Keratinocyte (primary cell): ENCODE measurements around the gene PHLPP2. TPM values are rescaled to one million over a fixed set of nuclear protein-coding genes. Genes with fewer than 3 reads are reported as not detected.

Experiments
- DNase-seq: peaks from one replicate; pipeline ENCODE4 v3.0.0-alpha.2; 2011; ENCODE audit warnings: low read depth, missing footprints, low spot score
- FAIRE-seq: peaks from 2 replicates; lab custom pipeline; 2011; peaks lifted over from hg19 to GRCh38; lab: Jason Lieb, UNC
- H2AFZ ChIP-seq: 2 replicates; pipeline ENCODE4 v1.6.0; 2012; ENCODE audit warnings: low read length, control low read depth, inconsistent platforms; ENCODE audit not compliant: control insufficient read depth
- H3K27ac ChIP-seq: 2 replicates; pipeline ENCODE4 v1.5.1; 2011; ENCODE audit warnings: low read length; ENCODE audit not compliant: control insufficient read depth, insufficient read depth
- H3K27me3 ChIP-seq: 3 replicates; pipeline ENCODE4 v1.6.0; 2011; ENCODE audit warnings: low read length; ENCODE audit not compliant: control insufficient read depth, insufficient read depth; ENCODE audit errors: extremely low read depth
- H3K36me3 ChIP-seq, 2 experiments: 2 replicates in 1 of 2; 3 replicates in 1 of 2; pipeline ENCODE4 v1.5.1; 2011; ENCODE audit warnings: low read length in 2 of 2, mild to moderate bottlenecking in 1 of 2; ENCODE audit not compliant: control insufficient read depth in 2 of 2, insufficient read depth in 2 of 2; ENCODE audit errors: extremely low read depth in 1 of 2
- H3K4me1 ChIP-seq: 3 replicates; pipeline ENCODE4 v1.5.1; 2011; ENCODE audit warnings: low read length; ENCODE audit not compliant: control insufficient read depth, insufficient read depth; ENCODE audit errors: extremely low read depth
- H3K4me2 ChIP-seq: 3 replicates; pipeline ENCODE4 v1.6.0; 2011; ENCODE audit warnings: low read depth, low read length; ENCODE audit not compliant: control insufficient read depth, insufficient read depth; ENCODE audit errors: extremely low read depth
- H3K4me3 ChIP-seq, 3 experiments: fragments of 200-600 bp in 1 of 3; sonication (generic) in 1 of 3; 2 replicates in 2 of 3; 3 replicates in 1 of 3; pipeline ENCODE4 v1.5.1; 2011 to 2016; ENCODE audit warnings: low read length in 3 of 3, mild to moderate bottlenecking in 3 of 3, control low read depth in 2 of 3, inconsistent platforms in 1 of 3, low read depth in 1 of 3, mixed read lengths in 1 of 3, mixed run types in 1 of 3, moderate library complexity in 1 of 3; ENCODE audit not compliant: control insufficient read depth in 2 of 3, insufficient read depth in 2 of 3; ENCODE audit errors: extremely low read depth in 1 of 3
- H3K79me2 ChIP-seq: 2 replicates; pipeline ENCODE4 v1.6.0; 2012; ENCODE audit warnings: low read length; ENCODE audit not compliant: control insufficient read depth, insufficient read depth
- H3K9ac ChIP-seq: 3 replicates; pipeline ENCODE4 v1.6.0; 2011; ENCODE audit warnings: low read length; ENCODE audit not compliant: control insufficient read depth, insufficient read depth; ENCODE audit errors: extremely low read depth
- H3K9me1 ChIP-seq: 3 replicates; pipeline ENCODE4 v1.6.0; 2011; ENCODE audit warnings: low read length; ENCODE audit not compliant: control insufficient read depth, insufficient read depth; ENCODE audit errors: extremely low read depth
- H3K9me3 ChIP-seq: 2 replicates; pipeline ENCODE4 v1.5.1; 2012; ENCODE audit warnings: low read depth, low read length; ENCODE audit not compliant: control insufficient read depth
- H4K20me1 ChIP-seq: 3 replicates; pipeline ENCODE4 v1.6.0; 2011; ENCODE audit warnings: low read length; ENCODE audit not compliant: control insufficient read depth, insufficient read depth; ENCODE audit errors: extremely low read depth
- EZH2 ChIP-seq: IDR thresholded peaks from one replicate; pipeline ENCODE4 v1.6.1; 2012; ENCODE audit warnings: inconsistent platforms, mild to moderate bottlenecking, low read length, moderate library complexity
- dilution Hi-C: fragments of 300-500 bp; cut with MboI; formaldehyde crosslinking; loops from one replicate; pipeline ENCODE4 v1.7.0; 2020; ENCODE audit warnings: low sequenced_read_pairs; ENCODE audit not compliant: extremely low pct_ligation_motif_present
- polyA plus RNA-seq, 5 experiments: library from polyadenylated mRNA; depleted of rRNA in 3 of 5; stranded (reverse) in 3 of 5; stranded (forward) in 1 of 5; unstranded in 1 of 5; fragments of >200 nt; gene quantifications; 1 replicate in 1 of 5; 2 replicates in 3 of 5; 3 replicates in 1 of 5; pipeline versions ENCODE4 v1.2.1 to v1.2.3, GENCODE V29; 2011 to 2012; ENCODE audit warnings: missing spikeins in 2 of 5, low read depth in 1 of 5, low replicate concordance in 1 of 5
- TF ChIP-seq, protein P1 (sequence below), 3 experiments: IDR thresholded peaks in 1 of 3; conservative IDR thresholded peaks in 1 of 3; optimal IDR thresholded peaks in 1 of 3; 2 replicates in 2 of 3; 3 replicates in 1 of 3; pipeline versions ENCODE3 to v1.5.1; 2011; ENCODE audit warnings: low read length in 3 of 3, mild to moderate bottlenecking in 3 of 3, moderate library complexity in 2 of 3, control low read depth in 1 of 3, inconsistent platforms in 1 of 3; ENCODE audit not compliant: insufficient read depth in 2 of 3; ENCODE audit errors: extremely low read depth in 1 of 3

The PHLPP2 gene
- polyA plus RNA-seq, 1 donor (not counting 4 experiments of a cell fraction or from before 2014, with no cell fraction given): 6.5 TPM

DNA sequence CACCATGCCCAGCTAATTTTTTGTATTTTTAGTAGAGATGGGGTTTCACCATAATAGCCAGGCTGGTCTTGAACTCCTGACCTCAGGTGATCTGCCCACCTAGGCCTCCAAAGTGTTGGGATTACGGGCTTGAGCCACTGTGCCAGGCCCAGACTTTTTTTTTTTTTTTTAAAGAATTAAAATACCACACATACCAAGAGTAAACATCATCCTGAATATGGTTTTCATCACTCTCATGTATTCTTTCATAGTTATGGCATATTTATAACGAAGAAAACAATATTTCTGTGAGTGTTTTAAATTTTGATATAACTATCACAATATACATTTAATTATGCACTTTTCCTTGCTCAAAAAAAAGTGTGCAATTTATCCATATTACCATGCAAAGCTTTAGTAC lies 50.3 kb downstream of the PHLPP2 start:
- H3K9me3 ChIP-seq: no peaks in the 10 kb centered on the region
- H3K9me1 ChIP-seq: no peaks in the 10 kb centered on the region
- dilution Hi-C loops: no loop called here
- H3K79me2 ChIP-seq: no peaks in the 10 kb centered on the region
- H3K9ac ChIP-seq: no peak overlapping the region
- H3K27me3 ChIP-seq: no peaks in the 10 kb centered on the region
- FAIRE-seq (no peak), DNase-seq (no peak)
- no peak overlapping the region for H3K27ac ChIP-seq
- no peak overlapping the region for H3K4me2 ChIP-seq
- no peak overlapping the region for H3K4me3 ChIP-seq
- H3K36me3 ChIP-seq: peaks cover 11 to 18% of the 10 kb centered on the region in 2 experiments
- no peaks in the 10 kb centered on the region for H3K4me1 ChIP-seq
- no peak overlapping the region for H2AFZ ChIP-seq
- H4K20me1 ChIP-seq: no peaks in the 10 kb centered on the region
- TF ChIP-seq, protein P1, sequence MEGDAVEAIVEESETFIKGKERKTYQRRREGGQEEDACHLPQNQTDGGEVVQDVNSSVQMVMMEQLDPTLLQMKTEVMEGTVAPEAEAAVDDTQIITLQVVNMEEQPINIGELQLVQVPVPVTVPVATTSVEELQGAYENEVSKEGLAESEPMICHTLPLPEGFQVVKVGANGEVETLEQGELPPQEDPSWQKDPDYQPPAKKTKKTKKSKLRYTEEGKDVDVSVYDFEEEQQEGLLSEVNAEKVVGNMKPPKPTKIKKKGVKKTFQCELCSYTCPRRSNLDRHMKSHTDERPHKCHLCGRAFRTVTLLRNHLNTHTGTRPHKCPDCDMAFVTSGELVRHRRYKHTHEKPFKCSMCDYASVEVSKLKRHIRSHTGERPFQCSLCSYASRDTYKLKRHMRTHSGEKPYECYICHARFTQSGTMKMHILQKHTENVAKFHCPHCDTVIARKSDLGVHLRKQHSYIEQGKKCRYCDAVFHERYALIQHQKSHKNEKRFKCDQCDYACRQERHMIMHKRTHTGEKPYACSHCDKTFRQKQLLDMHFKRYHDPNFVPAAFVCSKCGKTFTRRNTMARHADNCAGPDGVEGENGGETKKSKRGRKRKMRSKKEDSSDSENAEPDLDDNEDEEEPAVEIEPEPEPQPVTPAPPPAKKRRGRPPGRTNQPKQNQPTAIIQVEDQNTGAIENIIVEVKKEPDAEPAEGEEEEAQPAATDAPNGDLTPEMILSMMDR (optimal IDR thresholded peaks at IDR 0.05 in 1 of 3, IDR thresholded peaks at IDR 0.05 in 1 of 3, conservative IDR thresholded peaks at IDR 0.05 in 1 of 3; ENCODE audit: extremely low read depth in 1 of 3, insufficient read depth in 2 of 3, low read length in 3 of 3): no peak
- TF ChIP-seq EZH2: no peak

DNA sequence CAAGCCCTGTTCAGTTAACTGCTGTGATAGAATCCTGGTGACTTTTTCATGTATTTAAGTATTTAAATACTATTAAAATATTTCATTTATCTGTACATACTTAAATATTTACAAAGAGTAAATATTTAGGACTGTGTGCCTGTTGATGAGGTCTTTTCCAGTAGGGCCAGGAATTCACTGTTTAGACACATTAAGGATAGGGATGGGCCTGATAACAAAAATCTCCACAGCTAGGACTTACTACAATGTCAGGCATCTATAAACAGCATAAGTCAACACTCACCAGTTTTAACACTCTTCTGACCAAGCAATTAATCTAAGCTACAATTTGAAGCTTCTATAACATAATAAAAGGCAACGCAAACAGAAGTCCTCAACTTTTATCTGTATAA lies 50.9 kb downstream of the PHLPP2 start:
- Histone ChIP-seq H3K27me3 (no peaks in the 10 kb centered on the region), H3K79me2 (no peaks in the 10 kb centered on the region), H3K4me2 (no peak overlapping the region), H4K20me1 (no peaks in the 10 kb centered on the region), H3K4me1 (no peaks in the 10 kb centered on the region), H3K27ac (no peak overlapping the region), H3K9ac (no peak overlapping the region), H3K9me1 (no peaks in the 10 kb centered on the region), H2AFZ (no peak overlapping the region), H3K4me3 (no peak overlapping the region), H3K9me3 (no peaks in the 10 kb centered on the region), H3K36me3 (peaks cover 14 to 18% of the 10 kb centered on the region in 2 experiments)
- TF ChIP-seq, protein P1 (optimal IDR thresholded peaks at IDR 0.05 in 1 of 3, IDR thresholded peaks at IDR 0.05 in 1 of 3, conservative IDR thresholded peaks at IDR 0.05 in 1 of 3; ENCODE audit: extremely low read depth in 1 of 3, insufficient read depth in 2 of 3, low read length in 3 of 3): no peak
- TF ChIP-seq EZH2: no peak
- dilution Hi-C loops: no loop called here
- FAIRE-seq: no peak
- no peak for DNase-seq
